Lower lobe of right lung (tissue), 2 donors: ENCODE results near the gene PSMC5. TPM values are rescaled to one million over a fixed set of nuclear protein-coding genes. Genes with fewer than 3 reads are reported as not detected.

ENCODE experiments used
- ATAC-seq, 2 donors: fragments of 200-7000 bp; cut with Tn5 transposase; one replicate each; pipeline ENCODE4 v1.9.1; 2020 to 2022; ENCODE audit warnings: mild to moderate bottlenecking in 2 of 2, moderate library complexity in 2 of 2
- DNase-seq: peaks from one replicate; pipeline ENCODE4 v3.0.0-alpha.2; 2020
- H3K27ac ChIP-seq: fragments of 200-600 bp; one replicate; pipeline ENCODE4 v1.8.0; 2022
- H3K27me3 ChIP-seq: fragments of 200-600 bp; one replicate; pipeline ENCODE4 v1.8.0; 2022; ENCODE audit warnings: low read depth
- H3K36me3 ChIP-seq: fragments of 200-600 bp; one replicate; pipeline ENCODE4 v1.8.0; 2022; ENCODE audit warnings: mild to moderate bottlenecking
- H3K4me1 ChIP-seq: fragments of 200-600 bp; one replicate; pipeline ENCODE4 v1.8.0; 2022
- H3K4me3 ChIP-seq: fragments of 200-600 bp; one replicate; pipeline ENCODE4 v1.8.0; 2022; ENCODE audit warnings: mild to moderate bottlenecking
- H3K9me3 ChIP-seq: fragments of 200-600 bp; one replicate; pipeline ENCODE4 v1.8.0; 2022
- CTCF ChIP-seq: fragments of 200-600 bp; IDR thresholded peaks from one replicate; pipeline ENCODE4 v1.8.0; 2022; ENCODE audit warnings: antibody characterized with exemption, mild to moderate bottlenecking
- intact Hi-C: fragments of 100-400 bp; cut with DNase I; formaldehyde crosslinking; loops from one replicate; pipeline ENCODE4 v1.11.0; 2022
- total RNA-seq: library from RNA; stranded (reverse); fragmentation: NEBNext Ultra II Directional; extraction: Animal tissue kit (Norgen Biotek cat#: 25700); gene quantifications from one replicate; pipeline ENCODE4 v1.2.1, GENCODE V29; 2021
- donor health status: DM: no; HTN: yes; CAD: no; lungs with severe emphysema.

PSMC5 gene
- total RNA-seq, 1 donor from 2014 or later, result 98.6 TPM

GRCh38 chr17:63832455-63832854, 5.2 kb downstream of the PSMC5 start:
- no peak for ATAC-seq
- intact Hi-C loops, result no loop called here
- H3K27me3 ChIP-seq, result no peaks in the 10 kb centered on the region

GRCh38 chr17:63833026-63833740, 6.0 kb downstream of the PSMC5 start:
- no peak overlapping the region for H3K27ac ChIP-seq
- H3K27me3 ChIP-seq, result no peaks in the 10 kb centered on the region
- intact Hi-C loops, result no loop called here
- H3K36me3 ChIP-seq, result peaks cover 91% of the 10 kb centered on the region
- H3K4me1 ChIP-seq, result peaks cover 34% of the 10 kb centered on the region
- DNase-seq (no peak), ATAC-seq (no peak)
- H3K9me3 ChIP-seq, result no peaks in the 10 kb centered on the region
- TF ChIP-seq CTCF, result no peak
- no peak overlapping the region for H3K4me3 ChIP-seq

More at GRCh38 chr17:63832455-63832854, 5.2 kb downstream of the PSMC5 start:
- TF ChIP-seq CTCF, result no peak
- Histone ChIP-seq H3K4me3 (no peak overlapping the region), H3K27ac (no peak overlapping the region), H3K4me1 (peaks cover 31% of the 10 kb centered on the region), H3K36me3 (peaks cover 86% of the 10 kb centered on the region), H3K9me3 (no peaks in the 10 kb centered on the region)
- DNase-seq, result no peak

GRCh38 chr17:63833741-63834373, 6.6 kb downstream of the PSMC5 start:
- Histone ChIP-seq H3K4me1 (peaks cover 34% of the 10 kb centered on the region), H3K36me3 (peaks cover 91% of the 10 kb centered on the region), H3K4me3 (no peak overlapping the region), H3K9me3 (no peaks in the 10 kb centered on the region), H3K27ac (no peak overlapping the region), H3K27me3 (no peaks in the 10 kb centered on the region)
- DNase-seq (no peak), ATAC-seq (no peak)
- no peak for TF ChIP-seq CTCF
- intact Hi-C loops, result no loop called here

DNA sequence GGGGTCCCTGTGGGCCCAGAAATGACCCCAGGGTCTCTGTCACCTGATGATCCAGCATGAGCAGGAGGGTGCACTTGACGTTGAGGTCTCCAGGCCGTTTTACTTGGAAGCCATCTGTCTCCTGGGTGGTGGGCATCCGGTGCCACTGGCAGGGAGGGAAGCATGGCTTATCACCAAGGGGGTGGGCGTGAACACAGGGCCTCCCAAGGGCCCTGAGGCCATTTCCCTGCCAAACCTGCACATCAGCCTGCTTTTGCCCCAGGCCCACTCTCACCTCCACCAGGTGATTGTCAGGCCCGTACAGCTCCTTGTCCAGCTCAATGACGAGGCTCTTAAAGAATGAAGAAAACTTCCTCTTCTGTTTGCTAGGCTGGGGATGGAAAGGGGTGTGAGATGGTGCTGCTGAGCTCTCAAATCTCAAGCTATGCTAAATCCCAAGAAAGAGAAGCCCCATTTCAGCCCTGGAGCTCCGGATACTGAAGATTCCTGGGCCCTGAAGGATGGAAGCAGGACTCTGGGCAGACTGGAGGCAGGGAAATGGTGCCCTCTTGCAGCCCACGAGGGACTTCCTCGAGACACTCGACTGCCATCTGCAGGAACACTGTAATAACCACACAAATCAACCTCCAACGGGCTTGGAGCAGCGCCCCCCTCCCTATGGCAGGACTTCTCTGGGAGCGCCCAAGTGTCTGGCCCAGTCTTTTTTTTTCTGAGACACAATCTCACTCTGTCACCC, 7.4 kb downstream of the PSMC5 start:
- Histone ChIP-seq H3K4me3 (no peak overlapping the region), H3K27ac (peak overlapping the region; percentile 62), H3K36me3 (peaks cover 84% of the 10 kb centered on the region), H3K4me1 (peaks cover 35% of the 10 kb centered on the region), H3K9me3 (no peaks in the 10 kb centered on the region), H3K27me3 (no peaks in the 10 kb centered on the region)
- DNase-seq (peak; percentile 66), ATAC-seq (peak; percentile 47 to 48)
- intact Hi-C loops, result no loop called here
- peak; percentile 45 for TF ChIP-seq CTCF

- H3K27ac ChIP-seq, result peak overlapping the region; percentile 62
- ATAC-seq (no peak), DNase-seq (no peak)
- H3K27me3 ChIP-seq, result no peaks in the 10 kb centered on the region
- H3K4me1 ChIP-seq, result peaks cover 40% of the 10 kb centered on the region
- H3K9me3 ChIP-seq, result no peaks in the 10 kb centered on the region
- no peak overlapping the region for H3K4me3 ChIP-seq
- intact Hi-C loops, result no loop called here
- TF ChIP-seq CTCF, result no peak
- H3K36me3 ChIP-seq, result peaks cover 77% of the 10 kb centered on the region
Observed at GRCh38 chr17:63835167-63835720, 8.0 kb downstream of the PSMC5 start.
